NCI-H524 treated with DMSO at 0.1 percent for 48 hours (cell line): ENCODE measurements around the gene SERPINB5.

Source experiments
- DNase-seq: peaks from one replicate; lab custom pipeline; 2025; lab: John Stamatoyannopoulos, UW

SERPINB5 gene

DNA sequence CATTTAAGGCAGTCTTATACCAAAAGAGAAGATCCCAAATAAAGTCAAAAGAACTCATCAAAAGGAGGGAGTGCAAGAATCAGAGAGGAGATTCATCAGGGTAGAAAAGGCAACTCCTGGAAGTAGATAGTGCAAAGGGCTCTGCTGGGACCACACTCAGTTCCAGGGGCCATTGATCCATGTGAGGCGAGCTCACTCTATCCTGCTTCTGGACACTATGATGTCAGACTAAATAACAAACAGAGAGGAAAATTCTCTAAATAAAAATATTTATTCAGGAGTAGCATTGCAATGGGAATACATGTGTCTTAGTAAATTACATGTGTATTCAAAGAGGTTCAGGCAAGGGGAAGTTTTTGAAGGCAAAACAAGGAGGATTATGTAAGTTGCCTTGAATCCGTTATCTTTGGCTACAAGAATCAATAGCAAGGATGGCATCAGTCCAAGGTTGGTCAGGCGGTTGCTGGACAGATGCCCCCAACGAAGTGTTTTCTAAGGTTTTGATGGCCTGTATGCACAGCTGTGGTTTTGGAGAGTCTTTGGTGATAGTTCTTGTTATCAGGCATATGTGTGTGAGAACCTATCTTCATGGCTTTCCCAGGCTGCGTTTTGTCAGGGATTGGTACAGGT, 52.2 kb downstream of the SERPINB5 start:
- DNase-seq, result no peak

DNA sequence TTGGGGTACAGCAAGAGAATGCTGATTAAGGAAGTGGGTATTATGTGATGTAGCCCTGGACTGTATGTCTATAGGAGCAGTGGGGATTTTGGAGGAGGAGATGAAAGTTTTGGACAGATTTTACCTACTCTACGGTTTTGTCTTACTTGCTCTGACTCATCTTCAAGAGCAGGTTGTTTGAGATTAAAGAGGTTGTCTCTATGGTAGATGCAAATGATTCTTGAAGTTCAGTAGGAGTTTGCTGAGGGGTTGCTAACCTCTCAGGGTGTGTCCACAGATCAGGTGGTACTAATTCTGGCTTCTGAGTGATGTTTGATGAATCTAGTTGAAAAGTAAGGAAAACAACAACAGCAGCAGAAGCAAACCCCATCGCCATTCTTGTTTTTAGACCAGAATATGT, 55.7 kb downstream of the SERPINB5 start:
- DNase-seq, result no peak

DNA sequence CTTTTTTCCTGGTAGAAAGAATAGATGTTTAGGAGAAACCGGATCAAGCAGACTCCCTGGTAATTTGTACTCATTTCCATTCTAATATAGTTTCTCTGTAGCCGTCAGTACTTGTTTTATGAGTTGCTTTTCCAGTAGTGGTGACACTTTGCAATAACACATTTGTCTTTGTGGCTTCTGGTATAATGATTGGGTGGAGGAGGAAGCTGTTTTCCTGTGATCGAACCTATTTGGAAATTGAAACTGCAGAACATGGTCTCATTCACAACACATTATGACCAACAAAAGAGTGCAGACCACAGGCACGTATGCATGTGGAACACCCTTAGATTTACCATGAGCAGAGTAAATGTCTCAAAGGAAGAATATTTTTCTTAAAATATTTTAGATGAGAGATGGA, 57.9 kb downstream of the SERPINB5 start:
- DNase-seq, result no peak

DNA sequence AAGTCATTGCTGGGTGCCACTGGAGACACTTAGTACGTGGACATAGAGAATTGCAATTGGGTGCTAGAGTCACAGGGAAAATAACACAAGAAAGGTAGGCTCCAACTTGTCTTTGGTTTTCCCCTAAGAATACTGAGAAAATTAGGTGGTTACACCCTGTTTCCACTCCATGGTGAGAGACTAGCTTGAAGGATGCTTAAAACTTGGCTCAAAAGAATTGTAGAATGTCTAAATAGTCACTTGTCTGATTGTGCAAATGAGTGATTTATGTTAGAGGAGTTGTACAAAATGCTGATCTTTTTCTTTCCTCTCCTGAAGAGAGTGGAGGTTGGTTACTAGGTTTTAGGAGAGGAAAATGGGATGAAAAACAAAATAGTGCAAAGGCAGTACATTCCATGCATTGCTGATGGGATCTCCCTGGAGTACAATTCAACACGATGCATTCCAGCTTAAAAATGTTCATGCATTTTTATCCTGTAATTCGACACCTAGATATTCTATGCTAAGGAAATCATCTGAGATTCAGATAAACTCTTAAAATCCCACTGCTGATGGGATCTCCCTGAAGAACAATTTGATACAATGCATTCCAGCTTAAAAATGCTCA, 63.2 kb downstream of the SERPINB5 start:
- no peak for DNase-seq

DNA sequence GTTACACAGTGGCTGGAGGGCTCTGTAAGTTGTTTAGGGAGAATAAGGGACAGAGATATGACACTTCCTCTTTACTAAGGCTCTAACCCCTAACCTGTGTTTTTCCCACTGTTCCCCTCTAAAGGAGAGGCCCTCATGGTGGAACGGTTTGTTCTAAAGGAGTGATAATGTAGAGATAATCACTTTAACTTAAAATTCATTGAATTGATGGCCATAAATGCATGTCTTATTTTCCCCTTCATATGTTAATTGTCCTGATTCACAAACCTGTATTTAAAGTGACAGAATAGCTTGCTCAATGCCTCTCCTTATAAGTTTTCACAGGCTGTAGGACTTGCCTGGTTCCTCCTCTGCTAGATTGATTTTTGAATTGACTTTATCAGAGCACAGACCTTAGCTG, 65.3 kb downstream of the SERPINB5 start, which contains the start of gene SERPINB12:
Gene SERPINB12 (plus strand): TSS at position 301 of the 400 bp plus-strand sequence. CDS start 13,791 bp downstream, outside the sequence.
- DNase-seq, result no peak

DNA sequence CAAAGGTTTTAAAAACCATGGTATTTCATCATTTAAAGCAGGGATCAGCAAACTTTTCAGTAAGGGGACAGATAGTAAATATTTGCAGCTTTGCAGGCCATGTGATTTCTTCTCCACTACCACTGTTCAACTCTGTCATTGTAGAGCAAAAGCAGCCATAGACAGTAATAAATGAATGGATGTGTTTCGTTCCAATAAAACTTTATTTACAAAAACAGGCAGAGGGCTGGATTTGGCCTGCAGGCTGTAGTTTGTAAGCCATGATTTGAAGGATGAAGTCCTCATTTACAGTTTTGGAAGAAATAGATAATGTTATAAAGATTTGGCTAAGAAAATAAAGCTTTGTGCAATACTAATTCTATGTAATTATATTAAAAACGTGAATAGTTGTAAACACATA, 67.3 kb downstream of the SERPINB5 start:
- DNase-seq, result no peak

DNA sequence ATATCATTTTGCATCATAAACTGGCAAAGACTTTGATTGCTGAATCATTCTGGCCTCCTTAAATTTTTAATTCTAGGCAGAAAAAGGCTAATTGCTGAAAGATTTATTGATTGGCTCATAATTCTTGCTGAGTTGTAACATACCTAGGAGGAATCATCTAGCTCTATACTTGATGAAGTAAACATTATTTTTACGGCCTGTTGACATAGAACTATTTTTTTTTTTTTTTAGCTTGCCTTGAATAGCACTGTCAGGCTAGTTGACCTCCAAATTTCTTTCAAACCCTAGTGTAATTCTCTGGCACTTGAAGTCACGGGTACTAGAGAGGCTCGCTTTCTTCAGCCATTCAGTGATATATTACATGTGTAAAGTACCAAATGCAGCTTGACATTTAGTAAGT, 68.2 kb downstream of the SERPINB5 start:
- DNase-seq, result no peak

DNA sequence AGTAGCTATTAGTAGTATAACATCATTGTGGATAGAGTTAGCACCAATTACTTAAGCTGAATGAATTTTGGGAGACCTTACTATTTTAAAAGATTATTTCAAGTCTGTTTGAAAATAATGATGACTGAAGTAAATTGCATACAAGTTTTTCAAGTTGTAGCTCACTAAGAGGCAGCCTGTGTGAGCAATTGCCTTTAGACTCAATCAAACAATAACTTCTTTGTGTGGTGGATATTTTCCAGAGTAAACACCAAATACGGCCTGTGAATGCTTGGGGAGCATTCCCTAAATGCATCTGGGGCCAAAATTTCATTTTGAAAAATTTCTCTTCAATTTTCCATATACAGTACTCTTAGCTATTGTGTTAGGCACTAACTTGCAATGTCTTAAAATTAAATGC, 73.3 kb downstream of the SERPINB5 start:
- no peak for DNase-seq

DNA sequence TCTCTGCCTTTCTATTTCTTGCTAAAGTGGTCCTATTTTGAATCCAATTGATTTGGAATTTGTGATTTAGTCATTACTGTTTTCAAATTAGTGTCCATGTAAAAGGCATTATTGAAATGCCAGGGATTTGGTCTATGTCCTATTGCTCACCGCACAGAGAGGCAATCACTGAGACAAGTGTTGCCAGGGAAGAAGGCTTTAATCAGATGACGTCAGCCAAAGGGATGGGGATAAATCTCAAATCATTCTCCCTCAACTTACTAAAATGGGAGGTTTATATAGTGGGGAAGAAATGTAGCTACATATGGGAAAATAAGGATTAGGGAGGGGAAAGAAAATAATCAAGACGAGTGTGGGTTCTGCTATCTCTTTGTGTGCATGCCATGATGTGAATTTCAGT, 75.0 kb downstream of the SERPINB5 start:
- DNase-seq, result no peak

DNA sequence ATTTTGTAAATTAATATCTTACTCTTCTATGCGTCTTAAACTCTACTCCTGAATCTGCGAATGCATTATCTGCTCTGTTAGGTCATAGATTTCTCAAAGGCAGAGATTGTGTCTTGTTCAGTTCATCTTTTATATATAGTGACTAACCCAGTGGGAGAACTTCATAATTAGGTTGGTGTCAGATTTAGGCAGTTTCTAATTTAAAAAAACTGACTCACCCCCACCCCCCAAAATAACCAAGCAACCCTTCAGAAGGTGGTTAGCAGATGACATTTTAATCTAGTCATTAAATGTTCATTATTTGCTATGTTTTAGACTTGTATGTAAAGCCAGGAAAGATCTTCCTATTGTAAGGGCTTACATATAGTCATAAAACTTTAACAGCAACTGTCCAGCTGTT, 75.8 kb downstream of the SERPINB5 start:
- DNase-seq, result no peak

DNA sequence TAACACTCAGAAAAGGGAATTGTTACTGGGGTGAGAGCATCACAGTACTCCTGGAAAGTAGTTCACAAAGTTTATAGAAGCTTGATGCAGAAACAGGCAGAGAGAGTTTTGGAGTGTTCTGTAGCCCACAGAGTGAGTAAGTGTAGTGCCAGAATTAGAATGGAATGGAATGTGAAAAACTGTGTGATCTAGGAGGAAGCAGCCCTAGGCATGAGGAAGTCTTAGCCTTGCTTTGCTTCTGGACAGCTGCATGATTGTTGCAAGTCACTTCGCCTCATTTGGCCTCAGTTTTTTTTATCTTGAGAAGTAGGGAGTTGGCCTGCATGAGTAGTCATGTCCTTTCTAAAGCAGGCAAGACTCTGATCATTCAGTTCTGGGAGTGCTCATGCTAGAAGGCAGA, 76.3 kb downstream of the SERPINB5 start:
- no peak for DNase-seq
